Stimulated activated naive CD8-positive, alpha-beta T cell treated with anti-CD3 and anti-CD28 coated beads, Interleukin-15, Interleukin-2, amounts not matched to agents 100 ng/mL and 50 ng/mL, for 24 hours (primary cell): ENCODE results near the gene MKKS.

Experiments used
- H3K27ac Mint-ChIP-seq: one replicate; pipeline ENCODE4 v1.8.0; 2021; ENCODE audit warnings: mild to moderate bottlenecking, mixed read lengths
- H3K27me3 Mint-ChIP-seq: one replicate; pipeline ENCODE4 v1.8.0; 2021; ENCODE audit warnings: mixed read lengths
- H3K36me3 Mint-ChIP-seq: one replicate; pipeline ENCODE4 v1.8.0; 2021; ENCODE audit warnings: low read depth, mixed read lengths
- H3K4me1 Mint-ChIP-seq: one replicate; pipeline ENCODE4 v1.8.0; 2021; ENCODE audit warnings: low read depth, mixed read lengths
- H3K4me3 Mint-ChIP-seq: one replicate; pipeline ENCODE4 v1.8.0; 2021; ENCODE audit warnings: mild to moderate bottlenecking, mixed read lengths
- H3K9me3 Mint-ChIP-seq: one replicate; pipeline ENCODE4 v1.8.0; 2021; ENCODE audit warnings: mixed read lengths

Gene MKKS

DNA sequence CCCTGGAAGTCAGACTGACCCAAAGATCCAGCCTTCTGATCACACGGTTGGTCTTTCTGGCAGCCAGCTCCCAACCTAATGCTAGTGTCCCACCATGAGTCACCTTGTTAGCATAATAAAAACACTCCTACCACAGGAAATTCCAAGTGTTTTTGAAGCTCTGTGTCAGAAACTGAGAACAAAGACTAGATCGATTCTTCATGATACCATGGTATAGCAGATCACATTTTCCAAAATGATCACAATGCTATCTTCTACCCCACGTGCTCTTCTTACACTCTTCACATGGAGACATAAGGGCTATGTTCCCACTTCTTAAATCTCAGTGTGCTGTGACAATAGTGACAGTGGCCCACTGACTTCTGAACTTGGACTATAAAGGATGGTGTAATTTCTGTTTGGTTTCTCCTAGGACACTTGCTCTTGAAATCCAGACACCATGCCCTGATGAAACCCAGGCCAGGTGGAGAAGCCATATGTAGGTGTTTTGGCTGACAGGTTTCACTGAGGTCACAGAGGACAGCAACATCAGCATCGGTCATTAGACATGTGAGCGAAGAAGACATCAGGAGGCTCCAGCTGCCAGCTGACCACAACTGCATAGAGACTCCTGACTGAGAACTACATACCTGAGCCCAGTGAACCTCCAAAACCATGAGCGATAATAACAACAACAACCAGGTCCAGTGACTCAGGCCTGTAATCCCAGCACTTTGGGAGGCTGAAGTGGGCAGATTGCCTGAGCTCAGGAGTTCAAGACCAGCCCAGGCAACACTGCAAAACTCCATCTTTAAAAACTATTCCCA, 57.5 kb downstream of the MKKS start:
- Mint-ChIP-seq H3K9me3 (peaks cover 10% of the 10 kb centered on the region), H3K27me3 (peaks cover 17% of the 10 kb centered on the region), H3K36me3 (no peaks in the 10 kb centered on the region), H3K4me3 (no peak overlapping the region), H3K4me1 (no peaks in the 10 kb centered on the region), H3K27ac (no peak overlapping the region)

DNA sequence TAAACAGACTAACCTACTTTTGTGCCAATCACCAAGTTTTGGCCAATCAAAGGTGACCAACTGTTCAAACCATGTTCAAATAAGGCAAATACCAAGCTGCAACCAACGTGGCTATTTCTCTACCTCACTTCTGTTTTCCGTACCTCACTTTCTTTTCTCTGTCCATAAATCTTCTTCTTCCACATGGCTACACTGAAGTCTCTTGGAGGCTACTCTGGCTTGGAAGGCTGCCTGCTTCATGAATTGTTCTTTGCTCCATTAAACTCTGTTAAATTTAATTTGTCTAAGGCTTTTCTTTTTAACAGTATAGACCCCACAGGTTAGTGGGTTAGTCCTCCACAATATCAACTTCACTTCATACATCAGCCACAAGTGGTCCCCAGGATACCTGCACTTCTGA, 58.8 kb downstream of the MKKS start:
- Mint-ChIP-seq H3K9me3 (peaks cover 10% of the 10 kb centered on the region), H3K27ac (no peak overlapping the region), H3K36me3 (no peaks in the 10 kb centered on the region), H3K27me3 (peaks cover 21% of the 10 kb centered on the region), H3K4me1 (no peaks in the 10 kb centered on the region), H3K4me3 (no peak overlapping the region)

- no peak overlapping the region for H3K27ac Mint-ChIP-seq
- H3K36me3 Mint-ChIP-seq: no peaks in the 10 kb centered on the region
- peaks cover 21% of the 10 kb centered on the region for H3K27me3 Mint-ChIP-seq
- no peaks in the 10 kb centered on the region for H3K4me1 Mint-ChIP-seq
- H3K9me3 Mint-ChIP-seq: peaks cover 10% of the 10 kb centered on the region
- H3K4me3 Mint-ChIP-seq: no peak overlapping the region
These were observed 60.0 kb downstream of the MKKS start for GRCh38 chr20:10374036-10374435.

DNA sequence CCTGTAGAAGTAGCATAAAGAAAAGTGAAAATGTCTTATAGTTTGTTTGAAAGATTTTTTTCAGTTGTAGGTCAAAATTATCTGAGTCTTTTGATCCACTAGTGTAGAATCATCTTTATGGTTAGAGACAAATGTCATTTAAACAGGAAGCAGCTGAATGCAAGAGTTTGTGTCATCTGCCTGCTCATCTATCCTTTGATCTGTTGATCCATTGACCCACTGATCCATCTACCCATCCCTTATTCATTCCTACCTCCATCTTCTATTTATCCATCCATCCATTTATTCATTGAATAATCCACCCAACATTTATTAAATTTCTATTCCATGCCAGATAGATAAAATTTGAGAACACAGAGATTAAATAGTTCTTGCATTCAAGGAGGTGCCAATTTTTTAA, 62.6 kb downstream of the MKKS start:
- H3K4me1 Mint-ChIP-seq: no peaks in the 10 kb centered on the region
- H3K9me3 Mint-ChIP-seq: peaks cover 9% of the 10 kb centered on the region
- H3K36me3 Mint-ChIP-seq: no peaks in the 10 kb centered on the region
- no peak overlapping the region for H3K4me3 Mint-ChIP-seq
- no peak overlapping the region for H3K27ac Mint-ChIP-seq
- peaks cover 23% of the 10 kb centered on the region for H3K27me3 Mint-ChIP-seq

DNA sequence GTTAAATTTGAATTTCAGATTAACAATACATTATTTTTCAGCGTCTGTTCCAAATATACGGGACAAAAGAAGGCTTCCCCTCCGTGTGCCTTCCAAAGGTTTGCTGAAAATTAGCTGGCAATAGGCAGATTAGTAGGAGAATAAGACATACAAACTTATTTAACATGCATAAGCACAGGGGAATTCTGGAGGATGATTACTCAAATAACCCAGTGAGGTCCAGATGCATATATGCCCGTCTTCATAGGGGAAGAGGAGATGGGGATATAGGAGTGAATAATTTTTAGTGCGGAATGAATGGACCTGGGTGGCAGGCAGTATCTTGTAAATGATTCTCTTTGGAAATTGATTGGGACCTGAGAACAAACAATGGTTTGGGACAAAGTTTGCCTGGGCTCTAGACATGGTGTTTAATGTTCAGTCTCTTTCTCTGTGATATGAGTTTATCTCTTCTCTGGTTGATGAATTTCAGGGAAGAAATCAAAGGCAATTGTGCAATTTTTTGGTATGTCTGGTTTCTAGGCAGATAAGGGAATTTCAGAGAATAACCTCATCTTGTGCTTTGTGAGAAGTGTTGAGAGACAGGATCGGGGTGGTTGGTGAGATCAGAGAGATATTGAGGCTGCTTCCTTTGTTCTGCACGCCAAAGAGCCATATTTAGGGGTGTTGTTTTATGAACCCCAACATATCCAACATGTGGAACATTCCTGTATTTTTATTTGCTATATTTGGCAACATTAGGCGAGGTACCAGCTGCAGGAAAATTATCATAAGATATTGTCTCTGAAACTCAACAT, 63.7 kb downstream of the MKKS start:
- Mint-ChIP-seq H3K27me3 (peaks cover 22% of the 10 kb centered on the region), H3K27ac (no peak overlapping the region), H3K4me1 (no peaks in the 10 kb centered on the region), H3K9me3 (peaks cover 4% of the 10 kb centered on the region), H3K36me3 (no peaks in the 10 kb centered on the region), H3K4me3 (no peak overlapping the region)

DNA sequence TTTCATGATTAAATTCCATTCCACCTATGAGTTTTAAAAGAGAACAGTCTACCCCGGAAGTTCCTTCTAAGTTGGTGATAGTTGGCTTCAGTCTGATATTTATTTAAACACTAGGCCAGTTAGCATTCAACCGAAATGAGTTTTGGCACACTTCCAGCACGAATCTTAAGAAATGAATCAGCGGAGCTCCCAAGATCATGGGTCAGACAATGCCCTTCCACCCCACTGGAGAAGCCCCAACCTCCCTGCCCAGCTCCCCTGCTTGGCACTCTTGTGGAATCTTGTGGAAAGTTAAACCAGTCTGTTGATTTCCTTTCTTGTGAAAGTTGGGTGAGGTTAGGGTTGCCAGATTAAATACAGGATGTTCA, 64.3 kb downstream of the MKKS start:
- Mint-ChIP-seq H3K9me3 (peaks cover 4% of the 10 kb centered on the region), H3K27me3 (peaks cover 22% of the 10 kb centered on the region), H3K4me3 (no peak overlapping the region), H3K36me3 (no peaks in the 10 kb centered on the region), H3K27ac (no peak overlapping the region), H3K4me1 (no peaks in the 10 kb centered on the region)

DNA sequence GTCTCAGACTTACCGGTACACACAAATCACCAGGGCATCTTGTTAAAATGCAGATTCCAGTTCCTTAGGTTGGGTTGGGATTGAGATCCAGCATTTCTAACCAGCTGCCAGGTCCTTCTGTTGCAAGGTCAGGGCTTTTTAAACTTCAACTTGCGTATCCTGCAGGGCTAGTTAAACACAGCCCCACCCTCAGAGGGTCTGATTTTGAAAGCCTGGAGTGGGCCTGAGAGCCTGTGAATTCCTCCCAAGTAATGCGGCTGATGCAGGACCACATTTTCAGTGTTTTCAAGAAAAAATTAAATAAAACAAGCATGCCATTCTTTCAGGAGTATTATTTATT, 65.3 kb downstream of the MKKS start:
- Mint-ChIP-seq H3K27ac (no peak overlapping the region), H3K27me3 (peaks cover 22% of the 10 kb centered on the region), H3K4me3 (no peak overlapping the region), H3K9me3 (peaks cover 4% of the 10 kb centered on the region), H3K4me1 (no peaks in the 10 kb centered on the region), H3K36me3 (no peaks in the 10 kb centered on the region)

- peaks cover 1% of the 10 kb centered on the region for H3K9me3 Mint-ChIP-seq
- H3K4me3 Mint-ChIP-seq: no peak overlapping the region
- H3K36me3 Mint-ChIP-seq: no peaks in the 10 kb centered on the region
- peaks cover 23% of the 10 kb centered on the region for H3K27me3 Mint-ChIP-seq
- H3K4me1 Mint-ChIP-seq: no peaks in the 10 kb centered on the region
- H3K27ac Mint-ChIP-seq: no peak overlapping the region
These were observed 65.9 kb downstream of the MKKS start for GRCh38 chr20:10367943-10368701.

GRCh38 chr20:10367693-10367942, 66.4 kb downstream of the MKKS start:
- Mint-ChIP-seq H3K4me1 (no peaks in the 10 kb centered on the region), H3K36me3 (no peaks in the 10 kb centered on the region), H3K4me3 (no peak overlapping the region), H3K9me3 (no peaks in the 10 kb centered on the region), H3K27ac (no peak overlapping the region), H3K27me3 (peaks cover 23% of the 10 kb centered on the region)

DNA sequence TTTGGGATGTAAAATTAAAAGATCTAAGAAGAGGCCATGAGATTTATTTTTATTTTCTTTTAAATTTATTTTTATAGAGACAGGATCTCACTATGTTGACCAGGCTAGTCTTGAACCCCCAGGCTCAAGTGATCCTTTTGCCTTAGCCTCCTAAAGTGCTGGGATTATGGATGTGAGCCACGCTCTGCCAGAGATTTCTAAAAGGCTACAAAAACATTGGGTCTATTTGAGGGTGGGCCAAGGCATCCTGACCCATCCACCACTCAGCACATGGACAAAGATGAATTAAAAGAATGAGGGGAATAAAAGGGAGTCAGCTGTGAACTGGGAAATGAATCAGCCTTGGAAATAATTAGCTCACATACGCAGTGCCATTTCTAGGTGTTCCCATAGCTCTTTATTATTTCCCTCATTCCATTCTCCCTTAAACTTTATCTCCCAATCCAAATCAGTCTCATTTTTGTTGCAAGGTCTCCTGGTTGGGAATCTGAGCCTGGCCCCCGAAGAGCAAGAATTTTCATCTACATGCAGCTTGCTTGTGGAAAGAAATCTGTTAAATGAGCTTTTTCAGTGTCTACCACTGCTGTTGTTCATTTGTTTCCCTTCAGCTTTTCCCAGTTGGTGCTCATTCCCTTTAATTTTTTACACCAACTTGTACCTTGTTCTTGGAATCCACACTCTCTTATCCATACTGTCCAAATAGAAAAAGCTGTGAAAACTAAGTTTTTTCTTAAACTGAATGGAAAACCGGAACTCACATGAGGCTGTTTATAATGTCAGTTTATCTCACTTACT, 66.9 kb downstream of the MKKS start:
- Mint-ChIP-seq H3K27ac (no peak overlapping the region), H3K4me3 (no peak overlapping the region), H3K36me3 (no peaks in the 10 kb centered on the region), H3K4me1 (no peaks in the 10 kb centered on the region), H3K9me3 (no peaks in the 10 kb centered on the region), H3K27me3 (peaks cover 26% of the 10 kb centered on the region)

DNA sequence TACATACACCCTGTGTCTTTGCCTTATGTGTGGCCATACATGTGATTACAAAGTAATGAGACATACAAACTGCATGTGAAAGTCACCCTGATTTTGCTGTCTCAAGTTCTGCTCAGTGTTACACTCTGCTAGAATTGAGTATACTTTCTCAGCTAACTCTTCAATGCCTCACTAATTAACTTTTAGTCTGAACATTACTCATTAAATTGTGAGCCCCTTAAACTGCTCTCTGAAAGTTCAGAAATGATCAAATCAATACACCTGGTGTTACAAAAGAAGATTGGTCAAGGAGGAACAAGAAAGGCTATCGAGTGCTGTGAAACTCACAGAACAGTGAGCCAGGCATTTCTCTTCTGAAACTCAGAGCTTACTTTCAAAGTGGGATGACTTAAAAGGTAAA, 71.3 kb downstream of the MKKS start:
- no peaks in the 10 kb centered on the region for H3K9me3 Mint-ChIP-seq
- H3K27me3 Mint-ChIP-seq: peaks cover 19% of the 10 kb centered on the region
- no peaks in the 10 kb centered on the region for H3K36me3 Mint-ChIP-seq
- H3K27ac Mint-ChIP-seq: no peak overlapping the region
- H3K4me3 Mint-ChIP-seq: no peak overlapping the region
- no peaks in the 10 kb centered on the region for H3K4me1 Mint-ChIP-seq

DNA sequence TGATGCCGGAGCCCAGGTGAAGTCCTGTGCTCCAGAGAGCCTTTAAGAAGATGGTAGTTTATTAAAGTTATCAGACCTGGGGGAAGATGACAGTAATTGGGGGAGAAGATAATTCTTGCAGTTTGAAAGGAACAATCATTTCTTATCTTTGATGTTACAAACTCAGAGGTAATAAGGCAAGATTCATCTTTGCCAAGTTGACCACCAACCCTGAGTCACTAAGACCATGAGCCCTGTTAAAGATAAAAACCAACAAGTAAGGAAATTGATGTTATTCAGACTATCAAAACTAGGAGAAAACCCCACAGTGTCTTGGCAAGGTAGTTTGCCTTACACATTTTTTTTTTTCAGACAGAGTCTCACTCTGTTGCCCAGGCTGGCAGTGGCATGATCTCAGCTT, 73.1 kb downstream of the MKKS start:
- Mint-ChIP-seq H3K4me3 (no peak overlapping the region), H3K4me1 (no peaks in the 10 kb centered on the region), H3K9me3 (no peaks in the 10 kb centered on the region), H3K27ac (no peak overlapping the region), H3K36me3 (no peaks in the 10 kb centered on the region), H3K27me3 (peaks cover 7% of the 10 kb centered on the region)

GRCh38 chr20:10359621-10360040, 74.4 kb downstream of the MKKS start:
- no peak overlapping the region for H3K27ac Mint-ChIP-seq
- no peak overlapping the region for H3K4me3 Mint-ChIP-seq
- H3K27me3 Mint-ChIP-seq: peaks cover 6% of the 10 kb centered on the region
- no peaks in the 10 kb centered on the region for H3K36me3 Mint-ChIP-seq
- H3K9me3 Mint-ChIP-seq: no peaks in the 10 kb centered on the region
- no peaks in the 10 kb centered on the region for H3K4me1 Mint-ChIP-seq

- Mint-ChIP-seq H3K9me3 (no peaks in the 10 kb centered on the region), H3K36me3 (no peaks in the 10 kb centered on the region), H3K27me3 (peaks cover 3% of the 10 kb centered on the region), H3K4me3 (no peak overlapping the region), H3K4me1 (peaks cover 5% of the 10 kb centered on the region), H3K27ac (no peak overlapping the region)
These were observed 76.0 kb downstream of the MKKS start for GRCh38 chr20:10357974-10358373.
